ENCODE results near the gene PRMT1. TPM values are rescaled to one million over a fixed set of nuclear protein-coding genes. Genes with fewer than 3 reads are reported as not detected.

The PRMT1 gene
- total and polyA plus RNA-seq, 2 donors (not counting 1 experiment from before 2014, with no cell fraction given): 184 to 298 TPM

GRCh38 chr19:49635530-49636232, 41.4 kb upstream of the PRMT1 start:
- H3K36me3 ChIP-seq (ENCODE audit: control insufficient read depth, insufficient read depth, low read length): peaks cover 2% of the 10 kb centered on the region
- DNase-seq (ENCODE audit: low read depth in 2 of 2): no peak
- H3K4me2 ChIP-seq (ENCODE audit: extremely low read depth, insufficient read depth, low read length): no peak overlapping the region
- H3K4me3 ChIP-seq (replicated peaks in 1 of 4; ENCODE audit: control extremely low read depth in 1 of 4, insufficient read depth in 1 of 4, low read depth in 3 of 4, low read length in 4 of 4): no peak overlapping the region
- H3K79me2 ChIP-seq (ENCODE audit: control insufficient read depth, insufficient read depth, low read length): peaks cover 2% of the 10 kb centered on the region
- H4K20me1 ChIP-seq (ENCODE audit: control insufficient read depth, extremely low read depth, insufficient read depth, low read length): no peaks in the 10 kb centered on the region
- H3K27ac ChIP-seq (ENCODE audit: insufficient read depth, low read length): no peak overlapping the region
- H3K9me3 ChIP-seq (ENCODE audit: control insufficient read depth, insufficient read depth, low read depth, low read length): no peaks in the 10 kb centered on the region
- TF ChIP-seq, protein P1, sequence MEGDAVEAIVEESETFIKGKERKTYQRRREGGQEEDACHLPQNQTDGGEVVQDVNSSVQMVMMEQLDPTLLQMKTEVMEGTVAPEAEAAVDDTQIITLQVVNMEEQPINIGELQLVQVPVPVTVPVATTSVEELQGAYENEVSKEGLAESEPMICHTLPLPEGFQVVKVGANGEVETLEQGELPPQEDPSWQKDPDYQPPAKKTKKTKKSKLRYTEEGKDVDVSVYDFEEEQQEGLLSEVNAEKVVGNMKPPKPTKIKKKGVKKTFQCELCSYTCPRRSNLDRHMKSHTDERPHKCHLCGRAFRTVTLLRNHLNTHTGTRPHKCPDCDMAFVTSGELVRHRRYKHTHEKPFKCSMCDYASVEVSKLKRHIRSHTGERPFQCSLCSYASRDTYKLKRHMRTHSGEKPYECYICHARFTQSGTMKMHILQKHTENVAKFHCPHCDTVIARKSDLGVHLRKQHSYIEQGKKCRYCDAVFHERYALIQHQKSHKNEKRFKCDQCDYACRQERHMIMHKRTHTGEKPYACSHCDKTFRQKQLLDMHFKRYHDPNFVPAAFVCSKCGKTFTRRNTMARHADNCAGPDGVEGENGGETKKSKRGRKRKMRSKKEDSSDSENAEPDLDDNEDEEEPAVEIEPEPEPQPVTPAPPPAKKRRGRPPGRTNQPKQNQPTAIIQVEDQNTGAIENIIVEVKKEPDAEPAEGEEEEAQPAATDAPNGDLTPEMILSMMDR (conservative IDR thresholded peaks at IDR 0.05 in 1 of 2, IDR thresholded peaks at IDR 0.05 in 1 of 2; ENCODE audit: low read depth in 1 of 2, low read length in 2 of 2): peak in 1 of 2 donors; percentile 6
- TF ChIP-seq EZH2 (IDR thresholded peaks at IDR 0.05; ENCODE audit: low read length, missing control alignments): no peak
- no peak overlapping the region for H2AFZ ChIP-seq (ENCODE audit: low read length)
- peaks cover 4% of the 10 kb centered on the region for H3K4me1 ChIP-seq (ENCODE audit: control insufficient read depth, extremely low read depth, insufficient read depth, low read length)
- no peaks in the 10 kb centered on the region for H3K27me3 ChIP-seq (ENCODE audit: control insufficient read depth, insufficient read depth, low read length)
- H3K9ac ChIP-seq (ENCODE audit: insufficient read depth, low read length): no peak overlapping the region

- TF ChIP-seq EZH2 (IDR thresholded peaks at IDR 0.05; ENCODE audit: low read length, missing control alignments): no peak
- TF ChIP-seq, protein P1 (conservative IDR thresholded peaks at IDR 0.05 in 1 of 2, IDR thresholded peaks at IDR 0.05 in 1 of 2; ENCODE audit: low read depth in 1 of 2, low read length in 2 of 2): no peak
- DNase-seq (ENCODE audit: low read depth in 2 of 2): no peak
- Histone ChIP-seq H3K9me3 (ENCODE audit: control insufficient read depth, insufficient read depth, low read depth, low read length) (no peaks in the 10 kb centered on the region), H3K9ac (ENCODE audit: insufficient read depth, low read length) (no peak overlapping the region), H3K36me3 (ENCODE audit: control insufficient read depth, insufficient read depth, low read length) (peaks cover 2% of the 10 kb centered on the region), H3K4me1 (ENCODE audit: control insufficient read depth, extremely low read depth, insufficient read depth, low read length) (peaks cover 4% of the 10 kb centered on the region), H3K4me2 (ENCODE audit: extremely low read depth, insufficient read depth, low read length) (no peak overlapping the region), H3K27me3 (ENCODE audit: control insufficient read depth, insufficient read depth, low read length) (no peaks in the 10 kb centered on the region), H2AFZ (ENCODE audit: low read length) (no peak overlapping the region), H3K79me2 (ENCODE audit: control insufficient read depth, insufficient read depth, low read length) (peaks cover 2% of the 10 kb centered on the region), H4K20me1 (ENCODE audit: control insufficient read depth, extremely low read depth, insufficient read depth, low read length) (no peaks in the 10 kb centered on the region), H3K4me3 (replicated peaks in 1 of 4; ENCODE audit: control extremely low read depth in 1 of 4, insufficient read depth in 1 of 4, low read depth in 3 of 4, low read length in 4 of 4) (no peak overlapping the region), H3K27ac (ENCODE audit: insufficient read depth, low read length) (no peak overlapping the region)
These were observed 40.7 kb upstream of the PRMT1 start for GRCh38 chr19:49636233-49636932.

DNA sequence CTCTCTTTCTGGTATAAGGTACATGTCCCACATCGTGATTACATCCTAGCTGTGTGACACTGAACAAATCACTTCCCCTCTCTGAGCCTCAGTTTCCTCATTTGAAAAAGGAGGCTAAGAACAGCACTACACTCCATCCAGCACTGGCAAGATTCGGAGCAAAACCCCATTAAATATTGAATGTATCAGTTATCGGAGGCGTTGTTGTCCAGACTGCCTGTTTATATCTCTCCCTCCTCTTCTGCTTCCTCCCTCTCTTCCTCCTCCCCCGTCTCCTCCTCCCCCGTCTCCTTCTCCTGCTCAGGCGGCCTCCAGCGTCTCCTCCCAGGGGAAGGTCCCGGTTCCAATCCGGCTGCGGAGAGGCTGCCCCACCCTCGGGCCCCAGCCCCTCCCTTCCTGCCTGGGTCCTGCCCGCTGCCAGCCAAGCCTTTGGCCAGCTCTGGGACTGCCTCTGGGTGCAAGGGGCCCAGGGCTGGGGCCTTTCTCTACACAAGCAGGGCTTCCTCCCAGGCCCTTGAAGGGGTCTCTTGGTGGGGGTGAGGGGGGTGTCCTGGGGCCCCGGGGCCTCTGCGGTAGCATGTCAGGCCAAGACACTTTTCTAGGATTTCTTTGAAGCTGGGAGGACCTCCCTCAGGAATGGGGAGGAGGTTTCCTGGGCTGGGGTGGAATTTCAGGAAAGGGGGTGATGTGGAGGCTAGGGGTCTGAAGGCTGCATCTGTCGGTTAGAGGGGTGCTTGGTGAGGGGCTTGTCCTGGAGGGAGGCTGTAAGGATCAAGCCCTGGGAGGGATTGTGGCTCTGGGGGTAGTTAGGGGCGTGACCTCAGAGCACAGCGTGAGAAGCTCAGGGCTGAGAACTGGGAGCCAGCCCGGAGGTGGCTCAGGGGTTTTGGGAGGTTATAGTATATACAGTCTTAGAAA, 39.0 kb upstream of the PRMT1 start:
- Histone ChIP-seq H3K79me2 (ENCODE audit: control insufficient read depth, insufficient read depth, low read length) (peaks cover 11% of the 10 kb centered on the region), H3K4me1 (ENCODE audit: control insufficient read depth, extremely low read depth, insufficient read depth, low read length) (peaks cover 4% of the 10 kb centered on the region), H2AFZ (ENCODE audit: low read length) (no peak overlapping the region), H3K27ac (ENCODE audit: insufficient read depth, low read length) (peak overlapping the region; percentile 75), H3K4me2 (ENCODE audit: extremely low read depth, insufficient read depth, low read length) (peak overlapping the region; percentile 95), H3K9me3 (ENCODE audit: control insufficient read depth, insufficient read depth, low read depth, low read length) (no peaks in the 10 kb centered on the region), H3K36me3 (ENCODE audit: control insufficient read depth, insufficient read depth, low read length) (peaks cover 2% of the 10 kb centered on the region), H3K9ac (ENCODE audit: insufficient read depth, low read length) (peak overlapping the region; percentile 25), H4K20me1 (ENCODE audit: control insufficient read depth, extremely low read depth, insufficient read depth, low read length) (no peaks in the 10 kb centered on the region), H3K27me3 (ENCODE audit: control insufficient read depth, insufficient read depth, low read length) (no peaks in the 10 kb centered on the region), H3K4me3 (replicated peaks in 1 of 4; ENCODE audit: control extremely low read depth in 1 of 4, insufficient read depth in 1 of 4, low read depth in 3 of 4, low read length in 4 of 4) (peak overlapping the region; percentile 41 to 90 (median 73))
- no peak for TF ChIP-seq EZH2 (IDR thresholded peaks at IDR 0.05; ENCODE audit: low read length, missing control alignments)
- TF ChIP-seq, protein P1 (conservative IDR thresholded peaks at IDR 0.05 in 1 of 2, IDR thresholded peaks at IDR 0.05 in 1 of 2; ENCODE audit: low read depth in 1 of 2, low read length in 2 of 2): no peak
- peak; percentile 75 for DNase-seq (ENCODE audit: low read depth in 2 of 2)

Data from fibroblast of lung (primary cell).